NCI-H2196 (cell line): ENCODE measurements around the gene ANKRD13D.

Experiments used
- DNase-seq: peaks from one replicate; lab custom pipeline; 2025; ENCODE audit not compliant: unreplicated experiment; lab: John Stamatoyannopoulos, UW

The ANKRD13D gene

DNA sequence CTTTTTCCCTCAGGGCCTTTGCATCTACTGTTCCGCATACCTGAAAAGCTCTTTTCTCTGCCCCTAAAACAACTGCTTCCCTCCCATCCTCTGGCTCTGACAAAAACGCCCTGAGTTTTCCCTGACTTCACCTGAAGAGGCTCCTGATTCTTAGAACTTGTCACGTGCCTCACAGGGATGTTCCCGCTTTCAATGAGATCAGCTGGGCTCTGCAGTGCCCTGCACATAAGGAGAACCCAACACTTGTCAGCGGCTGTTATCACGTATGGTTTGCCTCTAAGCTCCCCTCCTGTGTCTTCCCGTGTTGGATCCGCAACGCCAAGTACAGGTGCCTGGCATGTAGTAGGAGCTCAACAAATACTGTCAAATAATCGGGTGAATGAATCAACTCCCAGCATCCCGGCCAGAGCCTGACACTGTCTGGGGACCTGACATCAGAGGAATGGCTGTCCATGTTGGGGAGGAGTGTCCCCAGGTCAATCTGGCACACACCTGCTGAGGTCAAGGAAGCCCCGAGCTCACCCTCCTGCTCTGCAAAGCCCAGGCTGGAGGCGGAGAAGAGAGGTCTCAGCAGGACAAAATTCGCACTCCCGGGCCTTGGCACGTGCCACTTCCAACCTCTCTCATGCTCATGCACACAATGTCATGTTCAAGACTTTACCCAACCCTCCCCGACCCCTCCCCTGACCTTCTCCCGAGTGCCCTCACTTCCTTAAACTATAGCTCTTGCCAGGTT lies 27.0 kb upstream of the ANKRD13D start:
- DNase-seq = no peak

DNA sequence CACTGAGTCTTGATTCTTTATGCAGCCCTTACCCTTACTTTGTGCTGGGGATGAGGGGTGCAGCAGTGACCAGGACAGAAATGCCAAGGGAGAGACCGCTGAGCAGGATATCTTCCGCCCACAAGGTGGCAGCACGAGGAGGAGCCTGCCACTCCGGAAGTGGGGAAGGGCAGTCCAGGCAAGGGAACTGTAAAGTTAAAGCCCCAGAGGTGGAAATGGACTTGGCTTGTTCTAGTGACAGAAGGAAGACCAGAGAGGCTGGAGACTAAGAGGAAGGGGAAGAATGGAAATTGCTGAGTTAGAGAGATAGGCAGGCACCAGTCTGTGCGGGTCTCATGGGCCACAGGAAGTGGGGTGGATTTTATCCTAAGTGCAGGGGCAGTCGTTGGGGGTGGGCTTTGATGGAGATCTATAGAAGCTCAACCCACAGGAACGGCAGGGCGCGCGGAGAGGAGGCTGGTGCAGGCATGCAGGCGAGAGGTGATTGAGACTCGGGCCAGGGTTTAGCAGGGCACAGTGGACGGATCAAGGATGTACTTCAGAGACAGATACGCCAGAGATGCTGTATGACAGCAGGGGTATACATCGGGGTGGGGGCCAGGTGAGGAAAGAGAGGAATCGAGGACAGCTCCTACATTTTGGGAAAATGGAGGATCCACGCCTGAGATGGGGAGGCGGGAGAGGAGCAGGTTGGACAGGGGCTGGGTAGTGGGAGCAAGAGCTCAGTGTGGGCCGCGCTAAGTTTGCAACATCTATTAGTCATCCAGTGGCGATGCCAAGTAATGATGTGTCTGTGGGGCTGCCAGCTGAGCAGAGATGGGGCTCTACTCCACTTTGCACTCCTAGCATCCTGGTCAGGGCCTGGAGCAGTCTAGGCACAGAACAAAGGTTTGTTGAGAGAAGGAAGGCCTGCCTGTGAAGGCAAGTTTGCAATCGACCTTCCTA lies 26.1 kb upstream of the ANKRD13D start:
- peak; percentile 80 for DNase-seq

DNA sequence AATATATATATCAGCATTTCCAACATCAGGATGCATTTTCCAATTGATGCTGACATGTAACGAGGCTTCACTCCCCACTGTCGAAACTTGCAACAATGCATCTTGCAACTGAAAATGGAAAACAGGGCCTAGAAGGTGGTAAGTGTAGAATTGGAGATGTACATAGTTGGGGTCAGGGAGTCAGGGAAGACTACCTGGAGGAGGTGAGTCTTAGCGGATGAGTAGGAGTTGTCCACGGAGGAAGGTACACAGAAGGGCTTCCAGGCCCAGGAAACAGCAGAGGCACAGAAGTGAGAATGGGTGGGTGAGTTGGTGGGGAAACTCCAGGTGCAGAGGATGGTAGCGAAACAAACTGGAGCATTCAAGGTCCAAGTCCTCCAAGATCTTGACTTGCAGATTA lies 24.8 kb upstream of the ANKRD13D start:
- DNase-seq = no peak

- no peak for DNase-seq
These were observed 24.0 kb upstream of the ANKRD13D start for GRCh38 chr11:67264877-67265632.

DNA sequence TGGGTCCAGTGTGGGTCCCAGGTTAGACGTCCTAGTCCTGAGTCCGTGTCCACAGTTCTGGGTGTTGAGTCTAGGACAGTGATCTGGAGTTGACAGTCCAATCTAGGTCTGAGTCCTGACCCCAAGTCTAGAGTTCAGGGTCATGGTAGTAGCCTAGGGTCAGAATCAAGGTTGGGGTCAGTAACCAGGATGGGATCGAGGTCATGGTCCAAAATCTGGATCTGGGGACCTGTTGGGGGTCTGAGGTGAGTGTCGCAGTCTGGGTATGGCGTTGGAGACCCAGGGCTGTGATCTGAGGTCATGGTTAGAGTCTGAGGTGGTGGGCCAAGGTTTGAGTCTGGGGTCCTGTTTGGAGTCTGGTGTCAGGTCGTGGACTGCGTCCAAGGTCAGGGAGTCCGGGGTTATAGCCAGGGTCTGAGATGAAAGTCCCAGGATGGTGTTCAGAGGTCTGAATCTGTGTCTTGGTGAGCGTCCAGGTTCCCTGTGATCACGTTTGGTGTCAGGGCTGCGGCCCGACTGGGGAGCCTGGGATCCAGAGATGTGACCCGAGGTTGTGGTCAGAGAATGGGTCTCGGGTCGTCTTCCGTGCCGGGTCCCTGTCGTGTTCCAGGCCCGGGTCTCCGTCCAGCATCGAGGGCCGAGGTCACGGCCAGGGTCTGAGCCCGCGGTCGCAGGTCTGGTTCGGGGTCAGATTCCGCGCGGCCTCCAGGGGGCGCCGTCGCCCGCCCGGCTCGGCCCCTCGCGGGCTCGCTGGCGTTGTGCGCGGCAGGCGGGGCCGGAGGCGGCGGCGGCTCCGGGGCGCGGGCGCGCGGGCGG lies 23.3 kb upstream of the ANKRD13D start:
- peak; percentile 82 for DNase-seq

- DNase-seq = peak; percentile 67
These were observed 22.5 kb upstream of the ANKRD13D start, which contains the start of gene GRK2 for GRCh38 chr11:67266449-67267187. Gene GRK2, plus strand, starts transcription at chr11:67266473. Its CDS starts 227 bp downstream, at chr11:67266700.

- DNase-seq = peak; percentile 53
These were observed 21.7 kb upstream of the ANKRD13D start for GRCh38 chr11:67267188-67268080.

DNA sequence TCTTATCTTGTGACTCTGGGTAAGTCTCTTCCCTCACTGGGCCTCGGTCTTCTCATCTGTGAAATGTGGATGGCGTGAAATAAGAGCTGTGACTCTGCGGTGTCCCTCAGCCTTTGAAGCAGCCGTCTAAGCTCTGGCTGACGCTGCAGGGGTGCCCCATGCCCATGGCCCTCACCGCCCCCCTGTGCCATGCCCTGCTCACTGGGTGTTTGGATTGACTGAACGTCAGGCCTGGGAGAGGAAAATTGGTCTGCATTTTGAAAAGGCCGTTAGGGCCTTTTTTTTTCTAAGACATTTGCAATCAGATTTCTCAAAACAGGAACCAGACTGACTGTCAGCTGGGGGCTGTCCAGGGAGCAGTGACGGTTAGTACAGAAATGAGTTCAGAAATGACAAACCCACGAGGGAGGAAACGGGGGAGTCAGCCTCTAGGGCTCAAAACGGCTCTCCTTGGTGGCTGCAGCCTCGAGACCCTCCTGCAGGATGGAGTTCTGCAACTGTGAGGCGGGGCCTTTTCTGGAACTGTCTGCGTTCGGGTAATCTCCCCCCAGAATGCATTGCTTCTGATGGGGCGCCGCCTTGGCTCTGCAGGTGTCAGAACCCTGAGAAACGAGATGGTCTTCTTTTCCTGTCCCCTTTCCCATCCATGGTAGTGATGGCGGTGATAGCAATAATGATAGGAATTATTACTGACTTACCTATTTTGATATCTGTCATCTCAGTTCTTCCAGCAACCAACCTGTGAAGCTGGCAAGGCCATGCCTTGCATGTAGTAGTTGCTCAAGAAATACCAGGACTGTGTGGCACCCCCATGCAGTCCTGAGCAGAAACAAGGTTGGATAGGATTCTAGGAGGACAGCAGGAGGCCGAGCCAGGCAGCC lies 20.8 kb upstream of the ANKRD13D start:
- DNase-seq = no peak

- no peak for DNase-seq
These were observed 20.2 kb upstream of the ANKRD13D start for GRCh38 chr11:67268962-67269268.

GRCh38 chr11:67269401-67270255 lies 19.5 kb upstream of the ANKRD13D start:
- no peak for DNase-seq

GRCh38 chr11:67270256-67271204 lies 18.6 kb upstream of the ANKRD13D start:
- no peak for DNase-seq

- no peak for DNase-seq
These were observed 17.9 kb upstream of the ANKRD13D start for GRCh38 chr11:67271205-67271540.

DNA sequence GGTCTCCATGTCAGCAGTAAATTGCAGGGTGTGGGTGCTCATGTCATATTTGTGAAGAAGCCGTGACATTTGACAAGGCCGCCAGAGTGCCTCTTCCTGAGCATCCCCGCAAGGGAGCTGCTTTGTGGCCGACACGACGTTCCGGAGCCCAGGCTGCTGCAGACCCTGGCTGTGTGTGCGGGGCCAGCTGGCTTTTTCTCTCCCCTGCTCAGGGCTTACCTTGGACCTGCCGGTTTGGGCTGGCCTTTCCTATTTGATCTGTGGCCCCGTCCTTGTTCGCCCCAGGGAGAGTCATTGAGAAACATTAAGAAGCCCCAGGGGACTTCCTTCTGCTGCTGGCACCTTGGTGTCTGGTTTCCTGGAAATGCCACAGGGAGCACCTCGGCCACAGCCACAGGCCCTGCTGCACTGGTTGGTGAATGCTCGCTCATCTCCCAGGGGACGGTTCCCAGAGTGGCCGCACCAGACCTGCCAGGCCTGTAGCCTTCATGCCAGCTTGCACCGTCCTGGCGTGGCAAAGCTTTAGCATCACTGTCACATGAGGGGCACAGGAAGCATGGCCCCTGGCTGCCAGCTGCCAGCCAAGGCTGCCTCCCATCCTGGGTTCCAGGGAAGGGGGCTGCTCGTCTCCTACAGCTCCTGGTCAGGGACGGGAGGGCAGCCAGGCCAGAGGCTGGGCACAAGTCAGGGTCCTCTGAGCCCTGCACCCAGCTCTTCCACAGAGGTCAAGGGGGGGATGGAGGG lies 17.4 kb upstream of the ANKRD13D start:
- DNase-seq = no peak

GRCh38 chr11:67272327-67273259 lies 16.5 kb upstream of the ANKRD13D start:
- DNase-seq = no peak
